ENCODE data around the gene ZBTB1. TPM values are rescaled to one million over a fixed set of nuclear protein-coding genes. Genes with fewer than 3 reads are reported as not detected.

Gene ZBTB1
- total RNA-seq, 2 donors from 2014 or later: 26.2 to 32.7 TPM

DNA sequence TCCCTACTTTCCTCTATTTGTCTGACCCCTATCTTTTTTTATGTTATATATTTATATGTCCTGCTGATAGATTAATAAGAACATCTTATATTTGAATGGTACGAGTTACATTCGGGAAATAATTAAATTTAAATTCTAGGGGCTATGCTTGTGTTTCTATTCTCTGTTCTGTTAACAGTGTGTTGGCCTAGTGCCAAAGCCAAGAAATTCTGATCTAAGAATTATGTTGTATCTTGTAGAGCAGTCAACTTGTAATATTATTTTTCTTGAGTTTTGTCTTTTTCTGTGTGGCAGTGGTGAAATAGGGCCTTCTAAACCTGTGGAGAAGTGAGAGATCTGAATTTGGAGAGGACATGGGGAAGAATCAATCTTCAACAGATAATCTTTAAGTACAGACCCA is 27.0 kb downstream of the ZBTB1 start:
- Histone ChIP-seq H3K4me1 (no peaks in the 10 kb centered on the region), H3K9me3 (no peaks in the 10 kb centered on the region), H3K9ac (ENCODE audit: low read depth in 2 of 2, low read length in 2 of 2) (no peak overlapping the region), H3K27me3 (no peaks in the 10 kb centered on the region), H3K27ac (no peak overlapping the region), H3K4me3 (no peak overlapping the region), H3K36me3 (no peaks in the 10 kb centered on the region)
- no peak for DNase-seq
- intact Hi-C loops (cut with DNase I): no loop called here
- no peak for TF ChIP-seq CTCF (IDR thresholded peaks at IDR 0.05)

- Histone ChIP-seq H3K27ac (no peak overlapping the region), H3K4me1 (no peaks in the 10 kb centered on the region), H3K27me3 (no peaks in the 10 kb centered on the region), H3K9me3 (no peaks in the 10 kb centered on the region), H3K36me3 (no peaks in the 10 kb centered on the region), H3K9ac (ENCODE audit: low read depth in 2 of 2, low read length in 2 of 2) (no peak overlapping the region), H3K4me3 (no peak overlapping the region)
- TF ChIP-seq CTCF (IDR thresholded peaks at IDR 0.05): no peak
- DNase-seq: no peak
- intact Hi-C loops (cut with DNase I): no loop called here
These were observed 32.1 kb downstream of the ZBTB1 start for GRCh38 chr14:64536488-64537245.

DNA sequence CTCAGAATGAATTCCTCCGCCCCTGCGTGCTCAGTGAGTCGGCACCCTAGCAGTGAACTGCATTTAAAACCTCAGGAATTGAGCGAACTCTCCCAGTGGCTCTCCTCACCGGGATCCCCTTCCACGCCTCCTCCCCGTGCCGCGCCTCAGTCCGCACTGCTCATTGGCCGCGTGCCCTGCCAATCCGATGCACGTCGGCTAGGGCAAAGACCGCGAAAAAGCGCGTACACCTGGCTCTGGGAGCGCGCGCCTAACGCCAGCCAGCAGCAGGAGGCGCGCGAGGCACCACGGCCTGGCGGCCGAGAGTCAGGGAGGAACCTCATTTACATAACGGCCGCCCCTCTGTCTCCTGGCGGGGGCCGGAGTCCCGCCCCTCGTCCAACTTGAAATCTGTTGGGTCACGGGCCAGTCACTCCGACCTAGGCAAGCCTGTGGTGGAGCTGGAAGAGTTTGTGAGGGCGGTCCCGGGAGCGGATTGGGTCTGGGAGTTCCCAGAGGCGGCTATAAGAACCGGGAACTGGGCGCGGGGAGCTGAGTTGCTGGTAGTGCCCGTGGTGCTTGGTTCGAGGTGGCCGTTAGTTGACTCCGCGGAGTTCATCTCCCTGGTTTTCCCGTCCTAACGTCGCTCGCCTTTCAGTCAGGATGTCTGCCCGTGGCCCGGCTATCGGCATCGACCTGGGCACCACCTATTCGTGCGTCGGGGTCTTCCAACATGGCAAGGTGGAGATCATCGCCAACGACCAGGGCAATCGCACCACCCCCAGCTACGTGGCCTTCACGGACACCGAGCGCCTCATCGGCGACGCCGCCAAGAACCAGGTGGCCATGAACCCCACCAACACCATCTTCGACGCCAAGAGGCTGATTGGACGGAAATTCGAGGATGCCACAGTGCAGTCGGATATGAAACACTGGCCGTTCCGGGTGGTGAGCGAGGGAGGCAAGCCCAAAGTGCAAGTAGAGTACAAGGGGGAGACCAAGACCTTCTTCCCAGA is 35.9 kb downstream of the ZBTB1 start, which contains the start of gene HSPA2:
Gene HSPA2, plus strand, starts transcription at position 534 of the 995 bp plus-strand sequence. Its CDS starts 109 bp downstream, at position 643.
- no peaks in the 10 kb centered on the region for H3K4me1 ChIP-seq
- no peaks in the 10 kb centered on the region for H3K9me3 ChIP-seq
- peak within 1 kb of the TSS; percentile 94 for H3K27ac ChIP-seq
- intact Hi-C loops (cut with DNase I): loop anchor here (2.0 kb wide), 1 partner anchor 96 kb away; no protein-coding TSS in a partner anchor
- no peaks in the 10 kb centered on the region for H3K36me3 ChIP-seq
- peak within 1 kb of the TSS; percentile 38 to 78 for H3K9ac ChIP-seq (ENCODE audit: low read depth in 2 of 2, low read length in 2 of 2)
- peak; percentile 99 for DNase-seq
- TF ChIP-seq CTCF (IDR thresholded peaks at IDR 0.05): peak; percentile 87
- H3K27me3 ChIP-seq: no peaks in the 10 kb centered on the region
- peak within 1 kb of the TSS; percentile 65 for H3K4me3 ChIP-seq

GRCh38 chr14:64541261-64541971 is 36.8 kb downstream of the ZBTB1 start:
- Histone ChIP-seq H3K9me3 (no peaks in the 10 kb centered on the region), H3K36me3 (no peaks in the 10 kb centered on the region), H3K4me1 (no peaks in the 10 kb centered on the region), H3K9ac (ENCODE audit: low read depth in 2 of 2, low read length in 2 of 2) (no peak overlapping the region), H3K27me3 (no peaks in the 10 kb centered on the region), H3K4me3 (peak overlapping the region; percentile 65), H3K27ac (peak overlapping the region; percentile 94)
- DNase-seq: no peak
- intact Hi-C loops (cut with DNase I): loop anchor here (2.0 kb wide), 1 partner anchor 95 kb away; no protein-coding TSS in a partner anchor
- TF ChIP-seq CTCF (IDR thresholded peaks at IDR 0.05): no peak
